Left ventricle myocardium inferior (tissue), 1 donor: ENCODE results near the gene DAPK1. TPM values are rescaled to one million over a fixed set of nuclear protein-coding genes. Genes with fewer than 3 reads are reported as not detected.

ENCODE experiments used
- DNase-seq: peaks from one replicate; pipeline ENCODE4 v3.0.0-alpha.2; 2020
- H3K27ac ChIP-seq: fragments of 200-600 bp; replicated peaks from 2 replicates; pipeline ENCODE4 v1.8.0; 2021
- H3K27me3 ChIP-seq: fragments of 200-600 bp; 2 replicates; pipeline ENCODE4 v1.8.0; 2021; ENCODE audit warnings: low read depth
- H3K36me3 ChIP-seq: fragments of 200-600 bp; 2 replicates; pipeline ENCODE4 v1.8.0; 2021
- H3K4me1 ChIP-seq: fragments of 200-600 bp; 2 replicates; pipeline ENCODE4 v1.8.0; 2021
- H3K4me3 ChIP-seq: fragments of 200-600 bp; 2 replicates; pipeline ENCODE4 v1.8.0; 2021; ENCODE audit warnings: mild to moderate bottlenecking, moderate library complexity
- H3K9me3 ChIP-seq: fragments of 200-600 bp; replicated peaks from 2 replicates; pipeline ENCODE4 v1.8.0; 2021
- intact Hi-C: fragments of 100-400 bp; cut with micrococcal nuclease; formaldehyde crosslinking; loops from one replicate; pipeline ENCODE4 v1.11.0; 2022
- total RNA-seq: library from RNA; stranded (reverse); fragmentation: NEBNext Ultra II Directional; extraction: Animal tissue kit (Norgen Biotek cat#: 25700); gene quantifications from one replicate; pipeline ENCODE4 v1.2.1, GENCODE V29; 2021
- TF ChIP-seq, protein P1 (sequence below): fragments of 200-600 bp; IDR thresholded peaks from 2 replicates; pipeline ENCODE4 v1.8.0; 2021; ENCODE audit warnings: antibody characterized with exemption, mild to moderate bottlenecking, borderline replicate concordance
- donor health status: DM: no; HTN: yes; CAD: no; lungs with severe emphysema.

Gene DAPK1
- total RNA-seq, 1 donor from 2014 or later = 5.5 TPM

GRCh38 chr9:87618226-87618625, 120.6 kb downstream of the DAPK1 start:
- no peaks in the 10 kb centered on the region for H3K36me3 ChIP-seq
- no peaks in the 10 kb centered on the region for H3K9me3 ChIP-seq
- no peak overlapping the region for H3K27ac ChIP-seq
- peaks cover 3% of the 10 kb centered on the region for H3K4me1 ChIP-seq
- no peak overlapping the region for H3K4me3 ChIP-seq
- H3K27me3 ChIP-seq = peaks cover 5% of the 10 kb centered on the region
- intact Hi-C loops = no loop called here
- TF ChIP-seq, protein P1, sequence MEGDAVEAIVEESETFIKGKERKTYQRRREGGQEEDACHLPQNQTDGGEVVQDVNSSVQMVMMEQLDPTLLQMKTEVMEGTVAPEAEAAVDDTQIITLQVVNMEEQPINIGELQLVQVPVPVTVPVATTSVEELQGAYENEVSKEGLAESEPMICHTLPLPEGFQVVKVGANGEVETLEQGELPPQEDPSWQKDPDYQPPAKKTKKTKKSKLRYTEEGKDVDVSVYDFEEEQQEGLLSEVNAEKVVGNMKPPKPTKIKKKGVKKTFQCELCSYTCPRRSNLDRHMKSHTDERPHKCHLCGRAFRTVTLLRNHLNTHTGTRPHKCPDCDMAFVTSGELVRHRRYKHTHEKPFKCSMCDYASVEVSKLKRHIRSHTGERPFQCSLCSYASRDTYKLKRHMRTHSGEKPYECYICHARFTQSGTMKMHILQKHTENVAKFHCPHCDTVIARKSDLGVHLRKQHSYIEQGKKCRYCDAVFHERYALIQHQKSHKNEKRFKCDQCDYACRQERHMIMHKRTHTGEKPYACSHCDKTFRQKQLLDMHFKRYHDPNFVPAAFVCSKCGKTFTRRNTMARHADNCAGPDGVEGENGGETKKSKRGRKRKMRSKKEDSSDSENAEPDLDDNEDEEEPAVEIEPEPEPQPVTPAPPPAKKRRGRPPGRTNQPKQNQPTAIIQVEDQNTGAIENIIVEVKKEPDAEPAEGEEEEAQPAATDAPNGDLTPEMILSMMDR = no peak
- no peak for DNase-seq

- DNase-seq = no peak
- Histone ChIP-seq H3K4me3 (no peak overlapping the region), H3K27ac (no peak overlapping the region), H3K4me1 (no peaks in the 10 kb centered on the region), H3K27me3 (peaks cover 5% of the 10 kb centered on the region), H3K9me3 (no peaks in the 10 kb centered on the region), H3K36me3 (no peaks in the 10 kb centered on the region)
- intact Hi-C loops = no loop called here
- TF ChIP-seq, protein P1 = no peak
Observed at GRCh38 chr9:87618931-87619330, 121.3 kb downstream of the DAPK1 start.

GRCh38 chr9:87619346-87619745, 121.7 kb downstream of the DAPK1 start:
- H3K36me3 ChIP-seq = no peaks in the 10 kb centered on the region
- H3K9me3 ChIP-seq = peaks cover 3% of the 10 kb centered on the region
- no peak overlapping the region for H3K4me3 ChIP-seq
- no peak for DNase-seq
- H3K27ac ChIP-seq = no peak overlapping the region
- TF ChIP-seq, protein P1 = no peak
- no peaks in the 10 kb centered on the region for H3K4me1 ChIP-seq
- intact Hi-C loops = no loop called here
- peaks cover 5% of the 10 kb centered on the region for H3K27me3 ChIP-seq

GRCh38 chr9:87620731-87621322, 123.2 kb downstream of the DAPK1 start:
- Histone ChIP-seq H3K4me3 (no peak overlapping the region), H3K36me3 (no peaks in the 10 kb centered on the region), H3K27ac (no peak overlapping the region), H3K9me3 (peaks cover 4% of the 10 kb centered on the region), H3K27me3 (peaks cover 5% of the 10 kb centered on the region), H3K4me1 (no peaks in the 10 kb centered on the region)
- intact Hi-C loops = no loop called here
- TF ChIP-seq, protein P1 = no peak
- DNase-seq = no peak

- peaks cover 4% of the 10 kb centered on the region for H3K9me3 ChIP-seq
- no peaks in the 10 kb centered on the region for H3K4me1 ChIP-seq
- H3K4me3 ChIP-seq = no peak overlapping the region
- intact Hi-C loops = no loop called here
- TF ChIP-seq, protein P1 = no peak
- H3K36me3 ChIP-seq = no peaks in the 10 kb centered on the region
- H3K27me3 ChIP-seq = peaks cover 5% of the 10 kb centered on the region
- H3K27ac ChIP-seq = no peak overlapping the region
- no peak for DNase-seq
Observed at GRCh38 chr9:87622098-87622497, 124.4 kb downstream of the DAPK1 start.

DNA sequence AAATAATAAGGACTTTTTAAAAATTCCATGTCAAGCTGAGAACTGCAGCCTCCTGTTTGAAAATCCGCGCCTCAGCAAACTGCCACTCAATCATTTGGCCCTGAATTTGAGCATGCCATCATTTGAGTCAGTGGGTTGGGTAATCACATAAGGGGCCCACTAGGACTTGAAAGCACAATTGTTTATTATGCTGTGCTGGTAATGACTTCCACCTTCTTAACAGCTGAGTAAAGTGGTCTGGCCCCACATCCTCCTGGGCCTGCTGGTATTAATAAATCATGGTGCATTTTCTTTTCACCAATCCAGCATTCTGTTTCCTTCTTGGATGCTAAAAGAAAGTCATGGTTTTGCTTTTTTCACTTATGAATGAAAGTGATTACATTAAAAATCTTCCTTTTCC, 125.3 kb downstream of the DAPK1 start:
- TF ChIP-seq, protein P1 = no peak
- DNase-seq = no peak
- intact Hi-C loops = no loop called here

More for the DNA sequence above, 125.3 kb downstream of the DAPK1 start:
- H3K4me3 ChIP-seq = no peak overlapping the region
- H3K27me3 ChIP-seq = peaks cover 5% of the 10 kb centered on the region
- peaks cover 4% of the 10 kb centered on the region for H3K9me3 ChIP-seq
- H3K36me3 ChIP-seq = no peaks in the 10 kb centered on the region
- H3K4me1 ChIP-seq = no peaks in the 10 kb centered on the region
- no peak overlapping the region for H3K27ac ChIP-seq
